ENCODE data around the gene NDUFAB1.
"Not testable (repeated sequence)": the region's sequence is repeated elsewhere in the genome, so short reads cannot be mapped to it uniquely, and the experiment has no call there.

The NDUFAB1 gene

DNA sequence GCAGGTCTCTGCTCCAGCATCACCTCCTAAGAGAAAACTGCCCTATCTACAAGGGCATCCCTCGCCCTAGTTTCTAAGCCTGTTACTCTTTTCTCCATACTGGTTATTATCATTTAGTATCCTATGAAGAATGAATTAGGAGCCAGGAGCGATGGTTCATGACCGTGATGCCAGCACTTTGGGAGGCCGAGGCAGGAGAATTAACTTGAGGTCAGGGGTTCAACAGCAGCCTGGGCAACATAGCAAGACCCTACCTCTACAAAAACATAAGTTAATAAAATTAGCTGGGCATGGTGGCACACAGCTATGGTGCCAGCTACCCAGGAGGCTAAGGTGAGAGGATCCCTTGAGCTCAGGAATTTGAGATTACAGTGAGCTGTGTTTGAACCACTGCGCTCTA lies 46.2 kb downstream of the NDUFAB1 start:
- TF ChIP-seq, protein P1, sequence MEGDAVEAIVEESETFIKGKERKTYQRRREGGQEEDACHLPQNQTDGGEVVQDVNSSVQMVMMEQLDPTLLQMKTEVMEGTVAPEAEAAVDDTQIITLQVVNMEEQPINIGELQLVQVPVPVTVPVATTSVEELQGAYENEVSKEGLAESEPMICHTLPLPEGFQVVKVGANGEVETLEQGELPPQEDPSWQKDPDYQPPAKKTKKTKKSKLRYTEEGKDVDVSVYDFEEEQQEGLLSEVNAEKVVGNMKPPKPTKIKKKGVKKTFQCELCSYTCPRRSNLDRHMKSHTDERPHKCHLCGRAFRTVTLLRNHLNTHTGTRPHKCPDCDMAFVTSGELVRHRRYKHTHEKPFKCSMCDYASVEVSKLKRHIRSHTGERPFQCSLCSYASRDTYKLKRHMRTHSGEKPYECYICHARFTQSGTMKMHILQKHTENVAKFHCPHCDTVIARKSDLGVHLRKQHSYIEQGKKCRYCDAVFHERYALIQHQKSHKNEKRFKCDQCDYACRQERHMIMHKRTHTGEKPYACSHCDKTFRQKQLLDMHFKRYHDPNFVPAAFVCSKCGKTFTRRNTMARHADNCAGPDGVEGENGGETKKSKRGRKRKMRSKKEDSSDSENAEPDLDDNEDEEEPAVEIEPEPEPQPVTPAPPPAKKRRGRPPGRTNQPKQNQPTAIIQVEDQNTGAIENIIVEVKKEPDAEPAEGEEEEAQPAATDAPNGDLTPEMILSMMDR (IDR thresholded peaks at IDR 0.05; ENCODE audit: low read depth, low read length), result no peak
- DNase-seq (ENCODE audit: extremely low read depth, low read depth), result no peak

DNA sequence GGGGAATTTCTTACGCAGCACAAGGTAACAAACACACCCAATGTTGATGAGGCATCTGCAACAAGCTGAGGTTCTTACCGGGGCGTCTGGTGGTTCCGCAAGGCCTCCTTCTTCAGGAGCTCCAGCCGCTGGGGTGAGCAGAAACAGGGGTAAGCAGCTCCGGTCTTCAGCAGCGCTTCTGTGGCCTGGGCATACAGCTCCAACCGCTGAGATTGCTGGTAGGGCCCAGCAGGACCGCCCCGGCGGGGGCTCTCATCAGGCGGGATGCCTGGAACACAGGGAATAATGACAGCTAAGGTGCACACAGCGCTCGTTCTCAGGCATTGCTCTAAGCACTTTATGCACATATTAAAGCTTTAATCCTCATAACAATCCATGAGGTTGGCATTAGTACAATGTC lies 51.7 kb downstream of the NDUFAB1 start:
- TF ChIP-seq, protein P1 (IDR thresholded peaks at IDR 0.05; ENCODE audit: low read depth, low read length), result no peak

DNA sequence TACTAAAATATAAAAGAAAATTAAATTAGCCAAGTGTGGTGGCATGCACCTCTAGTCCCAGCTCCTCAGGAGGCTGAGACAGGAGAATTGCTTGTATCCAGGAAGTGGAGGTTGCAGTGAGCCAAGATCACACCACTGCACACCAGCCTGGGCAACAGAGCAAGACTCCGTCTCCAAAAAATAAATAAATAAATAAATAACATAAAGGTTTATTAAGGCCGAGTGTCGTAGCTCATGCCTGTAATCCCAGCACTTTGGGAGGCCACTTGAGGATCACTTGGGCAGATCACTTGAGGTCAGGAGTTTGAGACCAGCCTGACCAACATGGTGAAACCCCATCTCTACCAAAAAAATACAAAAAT lies 55.3 kb downstream of the NDUFAB1 start:
- DNase-seq (ENCODE audit: extremely low read depth, low read depth), result not testable (repeated sequence)

More for the DNA sequence above, 51.7 kb downstream of the NDUFAB1 start:
- DNase-seq (ENCODE audit: extremely low read depth, low read depth), result no peak

DNA sequence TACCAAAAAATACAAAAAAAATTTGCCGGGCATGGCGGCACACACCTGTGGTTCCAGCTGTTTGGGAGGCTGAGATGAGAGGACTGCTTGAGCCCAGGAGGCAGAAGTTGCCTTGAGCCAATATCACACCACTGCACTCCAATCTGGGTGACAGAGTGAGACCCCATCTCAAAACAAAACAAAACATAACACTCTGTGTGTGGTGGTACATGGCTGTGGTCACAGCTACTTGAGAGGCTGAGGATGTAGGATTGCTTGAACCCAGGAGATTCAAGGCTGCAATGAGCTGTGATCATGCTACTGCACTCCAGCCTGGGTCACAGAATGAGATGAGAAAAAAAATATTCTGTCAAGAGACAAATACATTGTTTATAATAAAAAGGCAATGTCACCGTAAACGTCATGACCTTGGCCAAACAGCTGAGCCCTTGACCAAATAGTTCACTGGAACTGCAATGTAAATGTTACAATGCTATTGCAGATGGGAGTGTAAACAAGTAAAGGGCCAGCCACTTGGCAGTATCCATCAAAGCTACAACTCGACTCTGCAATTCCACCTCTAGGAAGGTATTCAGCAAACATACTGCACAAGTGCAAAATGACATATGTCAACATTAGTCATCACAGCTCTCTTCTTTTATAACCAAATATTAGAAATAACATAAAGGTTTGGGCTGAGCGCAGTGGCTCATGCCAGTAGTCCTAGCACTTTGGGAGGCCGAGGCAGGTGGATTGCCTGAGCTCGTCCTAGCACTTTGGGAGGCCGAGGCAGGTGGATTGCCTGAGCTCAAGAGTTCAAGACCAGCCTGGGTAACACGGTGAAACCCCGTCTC lies 55.9 kb downstream of the NDUFAB1 start:
- TF ChIP-seq, protein P1 (IDR thresholded peaks at IDR 0.05; ENCODE audit: low read depth, low read length), result no peak
- DNase-seq (ENCODE audit: extremely low read depth, low read depth), result no peak

DNA sequence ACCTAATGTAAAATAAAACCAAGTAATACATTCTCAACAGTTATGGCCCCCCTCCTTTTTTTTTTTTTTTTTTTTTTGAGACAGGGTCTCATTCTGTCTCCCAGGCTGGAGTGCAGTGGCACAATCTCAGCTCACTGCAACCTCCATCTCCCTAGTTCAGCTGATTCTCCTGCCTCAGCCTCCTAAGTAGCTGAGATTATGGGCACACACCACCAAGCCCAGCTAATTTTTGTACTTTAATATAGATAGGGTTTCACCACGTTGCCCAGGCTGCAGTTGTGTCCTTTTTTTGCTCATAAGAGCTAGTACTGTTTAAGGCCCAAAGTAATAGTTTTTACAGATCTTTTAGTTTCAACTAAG lies 57.2 kb downstream of the NDUFAB1 start:
- no peak for DNase-seq (ENCODE audit: extremely low read depth, low read depth)

DNA sequence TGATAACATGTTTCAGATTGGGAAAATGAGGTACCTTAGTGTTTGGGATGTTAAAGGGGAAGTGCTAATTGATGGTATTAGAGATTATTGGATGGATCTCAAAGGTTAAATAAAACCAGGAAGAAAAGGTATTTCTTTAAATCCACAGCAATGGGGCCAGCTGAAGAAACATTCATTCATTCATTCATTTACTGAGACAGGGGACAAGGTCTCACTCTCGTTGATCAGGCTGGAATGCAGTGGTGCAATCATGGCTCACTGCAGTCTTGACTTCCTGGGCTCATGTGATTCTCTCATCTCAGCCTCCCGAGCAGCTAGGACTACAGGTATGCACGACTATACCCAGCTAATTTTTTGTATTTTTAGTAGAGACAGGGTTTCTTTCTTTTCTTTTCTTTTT lies 58.7 kb downstream of the NDUFAB1 start:
- DNase-seq (ENCODE audit: extremely low read depth, low read depth), result no peak
- TF ChIP-seq, protein P1 (IDR thresholded peaks at IDR 0.05; ENCODE audit: low read depth, low read length), result no peak

More for the DNA sequence above, 57.2 kb downstream of the NDUFAB1 start:
- TF ChIP-seq, protein P1 (IDR thresholded peaks at IDR 0.05; ENCODE audit: low read depth, low read length), result no peak

DNA sequence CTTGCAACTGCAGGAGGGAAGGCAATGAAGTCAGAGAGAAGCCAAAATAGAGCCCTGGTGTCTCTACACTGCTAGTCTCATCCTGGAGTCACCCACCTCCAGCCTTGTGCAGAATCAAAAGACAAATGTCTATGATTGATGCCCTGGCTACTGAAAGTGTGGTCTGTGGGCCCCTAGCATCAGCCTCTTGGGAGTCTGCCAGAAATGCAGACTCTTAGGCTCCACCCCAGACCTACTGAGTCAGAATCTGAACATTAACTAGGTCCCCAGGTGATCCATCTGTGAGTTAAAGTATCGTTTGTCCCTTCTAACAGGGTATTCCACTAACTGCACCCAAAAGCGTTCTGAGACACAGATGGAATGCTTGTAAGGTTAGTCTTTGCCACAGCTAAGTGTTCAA lies 60.2 kb downstream of the NDUFAB1 start:
- TF ChIP-seq, protein P1 (IDR thresholded peaks at IDR 0.05; ENCODE audit: low read depth, low read length), result no peak
- DNase-seq (ENCODE audit: extremely low read depth, low read depth), result no peak
